SK-N-MC (cell line): ENCODE data around the gene FAM120A.

ENCODE experiments used
- EZH2 ChIP-seq: fragments of 200-600 bp; sonication (generic); IDR thresholded peaks from one replicate; pipeline ENCODE4 v1.6.1; 2017; ENCODE audit warnings: antibody characterized with exemption
- POLR2AphosphoS5 ChIP-seq: IDR thresholded peaks from 2 replicates; pipeline ENCODE4 v1.6.1; 2012; ENCODE audit warnings: mild to moderate bottlenecking, low read depth, low read length, borderline replicate concordance

DNA sequence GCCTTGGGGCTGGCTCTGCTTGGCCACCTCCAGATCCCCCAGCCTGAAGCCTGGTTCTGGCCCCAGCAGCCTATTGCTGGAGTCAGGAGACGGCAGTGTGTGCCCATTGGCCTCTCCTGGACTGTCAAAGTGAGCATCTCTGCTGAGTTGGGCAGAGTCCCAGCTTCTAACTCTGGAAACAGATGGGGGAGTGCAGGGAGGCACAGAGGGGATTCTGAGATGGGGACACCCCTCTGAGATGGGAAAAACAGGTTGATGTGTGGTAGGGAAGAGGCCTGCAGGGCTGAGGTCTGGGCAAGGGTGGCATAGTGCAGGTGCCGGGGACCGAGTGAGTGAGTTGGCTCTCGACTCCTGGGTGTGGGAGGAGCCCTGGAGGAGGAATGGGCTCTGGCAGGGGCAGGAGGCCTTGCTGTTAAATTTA is 152.4 kb downstream of the FAM120A start:
- TF ChIP-seq EZH2: no peak
- no peak for TF ChIP-seq POLR2AphosphoS5
